SK-N-MC (cell line): ENCODE results near the gene KCNG2.

Experiments
- EZH2 ChIP-seq: fragments of 200-600 bp; sonication (generic); IDR thresholded peaks from one replicate; pipeline ENCODE4 v1.6.1; 2017; ENCODE audit warnings: antibody characterized with exemption
- POLR2AphosphoS5 ChIP-seq: IDR thresholded peaks from 2 replicates; pipeline ENCODE4 v1.6.1; 2012; ENCODE audit warnings: mild to moderate bottlenecking, low read depth, low read length, borderline replicate concordance

GRCh38 chr18:79919089-79919488 is 121.4 kb downstream of the KCNG2 start:
- TF ChIP-seq EZH2: no peak
- TF ChIP-seq POLR2AphosphoS5: no peak
